HepG2 (cell line): Measurements from ENCODE around the gene CORO7. TPM values are rescaled to one million over a fixed set of nuclear protein-coding genes. Genes with fewer than 3 reads are reported as not detected.

Experiments
- GMEB2 ChIP-seq: IDR thresholded peaks from 2 replicates; pipeline ENCODE4 v1.6.1; 2016; ENCODE audit warnings: missing biosample characterization, missing genetic modification reagents, low read depth
- HDAC2 ChIP-seq: sonication (generic); formaldehyde crosslinking; IDR thresholded peaks from 2 replicates; pipeline ENCODE4 v1.4.0; 2020; ENCODE audit warnings: missing genetic modification reagents
- MAFF ChIP-seq: IDR thresholded peaks from 2 replicates; pipeline ENCODE4 v1.6.1; 2011; ENCODE audit warnings: low read depth, low read length, improper control_type of control experiment
- NFAT5 ChIP-seq: sonication (generic); formaldehyde crosslinking; IDR thresholded peaks from 2 replicates; pipeline ENCODE4 v1.4.0; 2020; ENCODE audit warnings: missing genetic modification reagents
- NFE2L1 ChIP-seq: sonication (generic); formaldehyde crosslinking; IDR thresholded peaks from 2 replicates; pipeline ENCODE4 v1.4.0; 2020; ENCODE audit warnings: missing genetic modification reagents, mild to moderate bottlenecking, borderline replicate concordance
- RBFOX2 ChIP-seq: fragments of 200-400 bp; formaldehyde crosslinking; IDR thresholded peaks from 2 replicates; pipeline ENCODE4 v1.6.1; 2017; ENCODE audit warnings: low read depth, mild to moderate bottlenecking, low read length
- TOE1 ChIP-seq: sonication (generic); formaldehyde crosslinking; IDR thresholded peaks from 2 replicates; pipeline ENCODE4 v1.4.0; 2020; ENCODE audit warnings: mild to moderate bottlenecking, missing genetic modification reagents
- ZBTB7B ChIP-seq: sonication (generic); formaldehyde crosslinking; IDR thresholded peaks from 2 replicates; pipeline ENCODE4 v1.4.0; 2020; ENCODE audit warnings: missing genetic modification reagents
- ZGPAT ChIP-seq: IDR thresholded peaks from 2 replicates; pipeline ENCODE4 v1.6.1; 2016; ENCODE audit warnings: mild to moderate bottlenecking
- ZNF33B ChIP-seq: sonication (generic); formaldehyde crosslinking; IDR thresholded peaks from 2 replicates; pipeline ENCODE4 v1.5.1; 2020; ENCODE audit warnings: mild to moderate bottlenecking, missing genetic modification reagents
- ZNF639 ChIP-seq: conservative IDR thresholded peaks from 2 replicates; pipeline ENCODE4 v1.6.1; 2018; ENCODE audit warnings: missing genetic modification reagents
- ZNF709 ChIP-seq: sonication (generic); formaldehyde crosslinking; IDR thresholded peaks from 2 replicates; pipeline ENCODE4 v1.5.0; 2020; ENCODE audit warnings: mild to moderate bottlenecking, missing genetic modification reagents
- ZNF746 ChIP-seq: sonication (generic); formaldehyde crosslinking; IDR thresholded peaks from 2 replicates; pipeline ENCODE4 v1.8.0; 2022; ENCODE audit warnings: mild to moderate bottlenecking, missing genetic modification reagents
- ZNF841 ChIP-seq: sonication (generic); formaldehyde crosslinking; IDR thresholded peaks from 2 replicates; pipeline ENCODE4 v1.8.1; 2023; ENCODE audit warnings: missing genetic modification reagents, borderline replicate concordance
- ZNF879 ChIP-seq: sonication (generic); formaldehyde crosslinking; IDR thresholded peaks from 2 replicates; pipeline ENCODE4 v1.8.1; 2023; ENCODE audit warnings: missing genetic modification reagents
- polyA plus RNA-seq, 8 experiments: library from polyadenylated mRNA; depleted of rRNA in 3 of 8; stranded (reverse) in 7 of 8; unstranded in 1 of 8; fragments of >200 nt; fragmentation: Illumina TruSeq in 4 of 8; extraction: Trizol in 4 of 8; gene quantifications; 2 replicates each; pipeline versions ENCODE4 v1.2.1 to v1.2.3, GENCODE V29; 2011 to 2016; ENCODE audit warnings: low read depth in 4 of 8, missing spikeins in 1 of 8, mixed read lengths in 1 of 8; ENCODE audit not compliant: insufficient read depth in 1 of 8
- total RNA-seq, 5 experiments: library from RNA; depleted of rRNA; stranded (reverse); fragments of >200 nt; fragmentation: Illumina TruSeq; extraction: Trizol; gene quantifications; 2 replicates each; pipeline ENCODE4 v1.2.3, GENCODE V29; 2016; ENCODE audit warnings: low read depth in 1 of 5
- TF ChIP-seq, protein P1 (sequence below): IDR thresholded peaks from 2 replicates; pipeline ENCODE4 v1.6.1; 2016; ENCODE audit warnings: low read depth, borderline replicate concordance
- TF ChIP-seq, protein P2 (sequence below): sonication (generic); formaldehyde crosslinking; IDR thresholded peaks from 2 replicates; pipeline ENCODE4 v1.4.0; 2020; ENCODE audit warnings: missing genetic modification reagents

Gene CORO7
- total and polyA plus RNA-seq, 2 of the 13 experiments (the other 11 are each of a cell fraction or from before 2014, with no cell fraction given): 9.9 to 14.3 TPM

DNA sequence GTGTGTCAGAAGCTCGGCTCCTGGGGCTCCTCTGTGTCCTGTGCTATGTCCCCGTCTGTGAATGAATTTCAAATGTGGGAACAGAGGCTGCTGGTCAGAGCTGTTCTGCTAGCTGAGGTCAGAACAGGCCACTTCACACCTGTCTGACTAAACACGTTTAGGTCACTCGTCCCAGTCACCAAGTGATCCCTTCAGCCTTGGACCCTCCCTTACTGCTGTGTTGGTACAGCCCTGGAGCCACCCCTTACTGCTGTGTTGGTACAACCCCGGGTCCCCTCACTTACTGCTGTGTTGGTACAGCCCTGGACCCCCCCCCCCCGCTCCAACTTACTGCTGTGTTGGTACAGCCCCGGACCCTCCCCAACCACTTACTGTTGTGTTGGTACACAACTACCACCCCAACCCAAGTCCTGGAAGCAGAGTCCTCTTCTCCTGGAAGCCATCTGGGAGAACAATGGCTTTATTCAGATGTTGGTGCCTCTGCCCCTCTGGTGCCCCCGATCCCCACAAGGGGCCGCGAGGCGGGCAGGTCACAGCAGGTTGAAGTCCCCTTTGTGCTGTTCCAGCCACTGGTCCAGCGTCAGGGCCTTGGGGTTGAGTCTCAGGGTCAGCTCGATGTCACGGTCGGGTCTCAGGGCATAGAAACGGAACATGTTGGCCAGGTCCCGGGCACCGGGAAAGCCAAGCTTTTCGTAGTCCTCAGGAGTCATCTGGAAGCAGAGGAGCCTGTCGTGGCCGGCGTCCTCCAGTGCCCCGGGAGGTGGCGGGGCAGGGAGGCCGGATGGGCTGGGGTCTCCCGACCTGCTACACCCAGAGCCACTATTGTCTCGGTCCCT is 45.1 kb upstream of the CORO7 start (continued):
- TF ChIP-seq ZNF639 (CRISPR knock-in tag): no peak
- TF ChIP-seq ZNF709 (CRISPR knock-in tag): peak; percentile 67; the same call in 1 of the 2 replicates
- TF ChIP-seq, protein P1, sequence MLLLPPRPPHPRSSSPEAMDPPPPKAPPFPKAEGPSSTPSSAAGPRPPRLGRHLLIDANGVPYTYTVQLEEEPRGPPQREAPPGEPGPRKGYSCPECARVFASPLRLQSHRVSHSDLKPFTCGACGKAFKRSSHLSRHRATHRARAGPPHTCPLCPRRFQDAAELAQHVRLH (CRISPR knock-in tag): peak; percentile 26; the same call in 1 of the 2 replicates
- TF ChIP-seq, protein P2, sequence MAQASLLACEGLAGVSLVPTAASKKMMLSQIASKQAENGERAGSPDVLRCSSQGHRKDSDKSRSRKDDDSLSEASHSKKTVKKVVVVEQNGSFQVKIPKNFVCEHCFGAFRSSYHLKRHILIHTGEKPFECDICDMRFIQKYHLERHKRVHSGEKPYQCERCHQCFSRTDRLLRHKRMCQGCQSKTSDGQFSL: peak; percentile 86
- TF ChIP-seq HDAC2: peak; percentile 62; the same call in 1 of the 2 replicates
- peak; percentile 65 for TF ChIP-seq RBFOX2
- TF ChIP-seq ZNF746: peak; percentile 58; the same call in 1 of the 2 replicates
- TF ChIP-seq NFAT5: no peak
- TF ChIP-seq TOE1 (CRISPR knock-in tag): no peak
- TF ChIP-seq ZBTB7B (CRISPR knock-in tag): peak; percentile 96
- no peak for TF ChIP-seq GMEB2 (CRISPR knock-in tag)
- no peak for TF ChIP-seq NFE2L1 (CRISPR knock-in tag)
- TF ChIP-seq ZNF841 (CRISPR knock-in tag): no peak
- TF ChIP-seq ZNF33B (CRISPR knock-in tag): no peak
- peak; percentile 87 for TF ChIP-seq ZGPAT (CRISPR knock-in tag)
- no peak for TF ChIP-seq ZNF879
- TF ChIP-seq MAFF: no peak
